PFSK-1 (cell line): ENCODE measurements around the gene MPST.

Source experiments
- FOXP2 ChIP-seq: optimal IDR thresholded peaks from 2 replicates; pipeline ENCODE3; 2011; ENCODE audit warnings: borderline replicate concordance, control low read depth, inconsistent platforms; ENCODE audit not compliant: insufficient read depth; ENCODE audit errors: extremely low read length, extremely low read depth
- POLR2AphosphoS5 ChIP-seq: IDR thresholded peaks from 2 replicates; pipeline ENCODE4 v1.6.1; 2012; ENCODE audit warnings: low read depth, mild to moderate bottlenecking, control low read depth, low read length, moderate library complexity
- SIN3A ChIP-seq: IDR thresholded peaks from 2 replicates; pipeline ENCODE4 v1.6.1; 2012; ENCODE audit warnings: mild to moderate bottlenecking, low read length, moderate library complexity, borderline replicate concordance; ENCODE audit not compliant: insufficient read depth
- TAF1 ChIP-seq: IDR thresholded peaks from 2 replicates; pipeline ENCODE4 v1.6.1; 2012; ENCODE audit warnings: low read length, control low read depth, borderline replicate concordance; ENCODE audit not compliant: insufficient read depth
- TF ChIP-seq, protein P1 (sequence below), 2 experiments: IDR thresholded peaks; 2 replicates each; pipeline versions ENCODE4 v1.6.1 to v1.8.0; 2011 to 2012; ENCODE audit warnings: low read depth in 2 of 2, low read length in 2 of 2, control low read depth in 1 of 2, inconsistent platforms in 1 of 2, mild to moderate bottlenecking in 1 of 2, moderate library complexity in 1 of 2; ENCODE audit not compliant: insufficient read depth in 1 of 2

Gene MPST

DNA sequence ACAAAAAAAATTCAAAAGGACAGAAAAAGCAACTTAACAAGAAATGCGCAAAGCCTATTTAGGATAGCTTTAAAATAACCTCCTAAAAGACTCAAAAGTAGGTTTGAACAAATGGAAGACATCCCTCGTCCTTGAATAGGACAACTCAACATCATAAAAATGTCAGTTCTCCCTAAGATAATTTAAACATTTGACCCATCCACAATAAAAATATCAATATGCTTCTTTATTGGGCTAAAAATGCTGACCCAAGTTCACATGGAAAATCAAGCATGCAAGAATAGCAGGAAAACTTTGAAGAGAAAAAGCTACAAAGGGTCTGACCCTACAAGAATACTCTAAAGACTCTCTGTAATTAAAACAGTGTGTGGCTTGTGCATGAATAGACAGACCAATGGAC, 19.9 kb downstream of the MPST start:
- TF ChIP-seq TAF1 (no peak), FOXP2 (no peak), SIN3A (no peak), POLR2AphosphoS5 (no peak)
- TF ChIP-seq, protein P1, sequence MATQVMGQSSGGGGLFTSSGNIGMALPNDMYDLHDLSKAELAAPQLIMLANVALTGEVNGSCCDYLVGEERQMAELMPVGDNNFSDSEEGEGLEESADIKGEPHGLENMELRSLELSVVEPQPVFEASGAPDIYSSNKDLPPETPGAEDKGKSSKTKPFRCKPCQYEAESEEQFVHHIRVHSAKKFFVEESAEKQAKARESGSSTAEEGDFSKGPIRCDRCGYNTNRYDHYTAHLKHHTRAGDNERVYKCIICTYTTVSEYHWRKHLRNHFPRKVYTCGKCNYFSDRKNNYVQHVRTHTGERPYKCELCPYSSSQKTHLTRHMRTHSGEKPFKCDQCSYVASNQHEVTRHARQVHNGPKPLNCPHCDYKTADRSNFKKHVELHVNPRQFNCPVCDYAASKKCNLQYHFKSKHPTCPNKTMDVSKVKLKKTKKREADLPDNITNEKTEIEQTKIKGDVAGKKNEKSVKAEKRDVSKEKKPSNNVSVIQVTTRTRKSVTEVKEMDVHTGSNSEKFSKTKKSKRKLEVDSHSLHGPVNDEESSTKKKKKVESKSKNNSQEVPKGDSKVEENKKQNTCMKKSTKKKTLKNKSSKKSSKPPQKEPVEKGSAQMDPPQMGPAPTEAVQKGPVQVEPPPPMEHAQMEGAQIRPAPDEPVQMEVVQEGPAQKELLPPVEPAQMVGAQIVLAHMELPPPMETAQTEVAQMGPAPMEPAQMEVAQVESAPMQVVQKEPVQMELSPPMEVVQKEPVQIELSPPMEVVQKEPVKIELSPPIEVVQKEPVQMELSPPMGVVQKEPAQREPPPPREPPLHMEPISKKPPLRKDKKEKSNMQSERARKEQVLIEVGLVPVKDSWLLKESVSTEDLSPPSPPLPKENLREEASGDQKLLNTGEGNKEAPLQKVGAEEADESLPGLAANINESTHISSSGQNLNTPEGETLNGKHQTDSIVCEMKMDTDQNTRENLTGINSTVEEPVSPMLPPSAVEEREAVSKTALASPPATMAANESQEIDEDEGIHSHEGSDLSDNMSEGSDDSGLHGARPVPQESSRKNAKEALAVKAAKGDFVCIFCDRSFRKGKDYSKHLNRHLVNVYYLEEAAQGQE (IDR thresholded peaks at IDR 0.05; ENCODE audit: insufficient read depth in 1 of 2, low read depth in 2 of 2, low read length in 2 of 2), result no peak

DNA sequence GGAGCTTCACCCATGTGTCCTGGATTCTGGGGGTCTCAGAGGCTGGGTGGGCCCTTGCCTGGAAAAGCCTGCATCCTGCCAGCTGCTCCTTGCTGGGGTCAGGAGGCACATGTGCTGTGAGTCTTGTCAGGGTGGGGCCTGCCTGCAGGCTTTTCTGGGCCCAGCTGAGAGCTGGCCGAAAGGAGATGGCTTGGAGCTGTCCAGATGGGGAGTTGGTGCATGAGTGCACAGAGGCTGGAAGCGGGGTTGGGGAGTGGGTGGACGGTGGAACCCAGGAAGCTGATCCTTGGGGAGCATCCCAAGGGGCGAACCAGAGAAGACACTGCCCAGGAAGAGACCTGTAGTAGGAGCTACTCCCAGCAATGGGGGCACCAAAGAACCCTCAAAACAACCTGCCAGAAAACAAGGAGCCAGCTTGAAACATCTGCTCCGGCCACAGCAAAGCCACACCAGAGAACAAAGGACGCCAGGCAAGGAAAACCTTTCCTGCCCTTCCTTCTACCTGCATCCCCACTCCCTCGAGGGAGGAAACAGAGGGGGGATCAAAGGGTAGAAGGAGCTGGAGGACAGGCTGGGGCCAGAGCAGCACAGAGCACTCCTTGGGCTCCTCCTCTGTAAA, 23.8 kb downstream of the MPST start:
- TF ChIP-seq SIN3A (no peak), FOXP2 (no peak), TAF1 (no peak), POLR2AphosphoS5 (no peak)
- TF ChIP-seq, protein P1 (IDR thresholded peaks at IDR 0.05; ENCODE audit: insufficient read depth in 1 of 2, low read depth in 2 of 2, low read length in 2 of 2), result no peak

DNA sequence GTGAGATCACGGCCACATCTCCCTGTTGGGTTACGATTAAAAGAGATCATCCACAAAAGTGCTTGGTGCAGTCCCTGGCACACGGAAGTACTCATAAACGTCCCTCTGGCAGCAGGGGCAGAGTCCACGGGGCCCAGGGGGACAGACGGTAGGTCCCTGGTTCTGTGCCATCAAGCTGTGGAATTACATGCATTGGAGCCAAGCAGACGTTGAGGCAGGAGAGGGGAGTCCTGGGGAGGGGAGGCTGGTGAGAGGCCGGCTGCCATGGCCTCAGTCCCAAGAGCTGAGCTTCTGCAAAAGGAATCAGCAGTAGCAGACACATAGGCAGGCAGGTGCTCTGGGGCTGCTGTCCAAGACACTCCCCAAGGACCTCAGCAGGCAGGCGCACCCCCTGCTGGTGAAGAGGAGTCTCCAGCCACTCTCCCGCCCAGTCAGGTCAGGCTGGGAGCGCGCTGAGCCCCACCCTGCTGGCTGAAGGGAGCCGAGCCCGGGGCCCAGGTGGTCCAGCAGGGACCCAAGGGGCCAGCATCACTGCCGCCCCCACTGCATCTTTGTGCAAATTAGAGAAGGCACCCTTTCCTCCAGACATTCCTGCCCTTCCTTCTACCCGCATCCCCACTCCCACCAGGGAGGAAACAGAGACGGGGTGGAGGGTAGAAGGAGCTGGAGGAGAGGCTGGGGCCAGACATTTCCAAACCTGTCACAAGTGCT, 24.4 kb downstream of the MPST start:
- TF ChIP-seq SIN3A, result no peak
- no peak for TF ChIP-seq FOXP2
- TF ChIP-seq, protein P1 (IDR thresholded peaks at IDR 0.05; ENCODE audit: insufficient read depth in 1 of 2, low read depth in 2 of 2, low read length in 2 of 2), result no peak
- TF ChIP-seq POLR2AphosphoS5, result no peak
- TF ChIP-seq TAF1, result no peak

DNA sequence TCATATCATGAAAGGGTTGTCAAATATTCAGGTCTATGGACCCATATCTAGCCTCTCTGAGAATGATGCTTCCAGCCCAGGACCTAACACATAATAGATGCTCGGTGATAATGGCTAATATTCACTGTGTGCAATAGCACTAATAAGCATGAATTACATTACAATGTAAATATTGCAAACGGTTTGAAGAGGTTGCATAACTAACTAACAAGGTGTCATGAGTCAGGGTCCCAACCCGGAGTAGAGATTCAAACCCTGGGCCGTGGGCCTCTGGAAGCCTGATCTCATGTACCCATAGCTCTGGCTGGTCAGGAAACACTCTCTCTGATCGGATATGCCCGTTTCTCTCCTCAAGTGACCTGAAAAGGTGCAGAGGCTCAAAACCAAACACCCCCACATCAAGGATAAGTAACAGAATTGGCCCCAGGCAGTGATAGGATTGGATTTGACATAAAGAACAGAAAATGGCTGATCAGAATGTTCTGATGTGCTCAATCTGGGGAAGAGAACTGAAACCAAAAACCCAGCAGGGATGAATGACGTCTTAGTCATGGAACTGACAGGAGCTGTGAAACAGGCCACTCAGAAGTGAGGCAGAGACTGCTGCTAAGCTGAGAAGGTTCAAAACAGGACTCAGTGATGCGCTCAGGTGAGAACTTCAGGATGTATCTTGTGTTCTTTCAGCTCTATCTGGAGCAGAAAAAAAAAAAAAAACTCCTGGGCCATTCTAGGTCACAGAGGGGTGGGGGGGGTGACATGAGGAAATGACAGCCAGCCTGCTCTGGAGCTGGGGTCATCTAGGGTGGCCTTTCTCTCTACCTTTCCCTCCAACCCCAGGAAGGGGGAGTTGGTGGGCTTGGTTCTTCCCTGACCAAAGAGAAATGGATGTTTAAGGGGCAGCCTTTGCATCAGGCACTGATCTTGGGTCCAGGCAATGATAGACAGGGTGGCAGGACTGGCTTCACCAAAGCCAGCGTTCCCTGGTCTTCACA, 25.4 kb downstream of the MPST start:
- TF ChIP-seq FOXP2, result no peak
- no peak for TF ChIP-seq TAF1
- no peak for TF ChIP-seq POLR2AphosphoS5
- TF ChIP-seq, protein P1 (IDR thresholded peaks at IDR 0.05; ENCODE audit: insufficient read depth in 1 of 2, low read depth in 2 of 2, low read length in 2 of 2), result no peak
- no peak for TF ChIP-seq SIN3A
